GM12878 (cell line): Measurements from ENCODE around the gene ANAPC7.
A peak's percentile ranks its signal among the peaks of the same experiment; 100 is the strongest.

Source experiments
- BHLHE40 ChIP-seq, 2 experiments: fragments of 450-650 bp in 1 of 2; IDR thresholded peaks; 2 replicates each; pipeline ENCODE4 v1.6.1; 2011 to 2017; ENCODE audit warnings: low read depth in 2 of 2, borderline replicate concordance in 1 of 2, improper control_type of control experiment in 1 of 2, low read length in 1 of 2, mild to moderate bottlenecking in 1 of 2
- BRCA1 ChIP-seq: IDR thresholded peaks from 2 replicates; pipeline ENCODE4 v1.6.1; 2011; ENCODE audit warnings: low read depth, low read length, improper control_type of control experiment
- CTCF ChIP-seq, 3 experiments: IDR thresholded peaks in 2 of 3; conservative IDR thresholded peaks in 1 of 3; 2 replicates each; pipeline ENCODE4 v1.5.1; 2011; ENCODE audit warnings: low read depth in 3 of 3, low read length in 3 of 3, mild to moderate bottlenecking in 3 of 3, control low read depth in 2 of 3, moderate library complexity in 2 of 3, inconsistent platforms in 1 of 3, mixed read lengths in 1 of 3; ENCODE audit not compliant: control insufficient read depth in 2 of 3, insufficient read depth in 1 of 3; ENCODE audit errors: extremely low read depth in 1 of 3
- EZH2 ChIP-seq: IDR thresholded peaks from 2 replicates; pipeline ENCODE4 v1.6.1; 2012; ENCODE audit warnings: low read depth, mild to moderate bottlenecking, control low read depth, inconsistent platforms, low read length, borderline replicate concordance; ENCODE audit not compliant: control insufficient read depth
- HDAC2 ChIP-seq: fragments of 200-600 bp; sonication (generic); IDR thresholded peaks from 2 replicates; pipeline ENCODE4 v1.6.1; 2017
- JUNB ChIP-seq: IDR thresholded peaks from 2 replicates; pipeline ENCODE4 v1.6.1; 2016; ENCODE audit warnings: antibody characterized with exemption, mild to moderate bottlenecking
- NFYB ChIP-seq: IDR thresholded peaks from 2 replicates; pipeline ENCODE4 v1.6.1; 2011; ENCODE audit warnings: low read depth, mild to moderate bottlenecking, low read length, improper control_type of control experiment, moderate library complexity; ENCODE audit not compliant: insufficient read depth
- POLR2A ChIP-seq: IDR thresholded peaks from 2 replicates; pipeline ENCODE4 v1.6.1; 2011; ENCODE audit warnings: low read depth, mild to moderate bottlenecking, low read length
- POLR2AphosphoS2 ChIP-seq: IDR thresholded peaks from 2 replicates; pipeline ENCODE4 v1.6.1; 2011; ENCODE audit warnings: low read depth, mild to moderate bottlenecking, low read length, improper control_type of control experiment, moderate library complexity
- SREBF1 ChIP-seq: IDR thresholded peaks from 2 replicates; pipeline ENCODE4 v1.6.1; 2012; ENCODE audit warnings: mild to moderate bottlenecking, low read length
- TAF1 ChIP-seq: IDR thresholded peaks from 2 replicates; pipeline ENCODE4 v1.6.1; 2011; ENCODE audit warnings: mild to moderate bottlenecking, low read depth, low read length, borderline replicate concordance
- TBL1XR1 ChIP-seq: IDR thresholded peaks from 2 replicates; pipeline ENCODE4 v1.6.1; 2012; ENCODE audit warnings: low read depth, low read length, improper control_type of control experiment

- no peak for TF ChIP-seq JUNB
- no peak for TF ChIP-seq CTCF (IDR thresholded peaks at IDR 0.05 in 2 of 3, conservative IDR thresholded peaks at IDR 0.05 in 1 of 3; ENCODE audit: control insufficient read depth in 2 of 3, extremely low read depth in 1 of 3, insufficient read depth in 1 of 3, low read depth in 3 of 3, low read length in 3 of 3)
- no peak for TF ChIP-seq POLR2AphosphoS2
- no peak for TF ChIP-seq EZH2
- no peak for TF ChIP-seq TAF1
- no peak for TF ChIP-seq BRCA1
- TF ChIP-seq HDAC2: no peak
- no peak for TF ChIP-seq BHLHE40 (IDR thresholded peaks at IDR 0.05; ENCODE audit: borderline replicate concordance in 1 of 2, low read depth in 2 of 2, low read length in 1 of 2)
- TF ChIP-seq NFYB: no peak
- TF ChIP-seq POLR2A: peak; percentile 42; the same call in 1 of the 2 replicates
- TF ChIP-seq SREBF1: no peak
- TF ChIP-seq TBL1XR1: no peak
These were observed 31.5 kb downstream of the ANAPC7 start for GRCh38 chr12:110372056-110372425.
